Activated T-cell treated with anti-CD3 and anti-CD28 coated beads, Interleukin-2, amount 50 U/mL, for 4 hours (primary cell): ENCODE measurements around the gene RRAGD. TPM values are rescaled to one million over a fixed set of nuclear protein-coding genes. Genes with fewer than 3 reads are reported as not detected.

Source experiments
- ATAC-seq, 2 donors: fragments of 200-7000 bp; cut with Tn5 transposase; one replicate each; pipeline ENCODE4 v1.10.0; 2021
- DNase-seq: peaks from one replicate; pipeline ENCODE4 v3.0.0-alpha.2; 2020
- H3K27me3 Mint-ChIP-seq: one replicate; pipeline ENCODE4 v1.8.0; 2021; ENCODE audit warnings: low read depth, mixed read lengths
- H3K36me3 Mint-ChIP-seq: one replicate; pipeline ENCODE4 v1.8.0; 2022; ENCODE audit warnings: mixed read lengths; ENCODE audit not compliant: insufficient read depth
- H3K4me1 Mint-ChIP-seq: one replicate; pipeline ENCODE4 v1.8.0; 2021; ENCODE audit warnings: low read depth, mixed read lengths
- H3K4me3 Mint-ChIP-seq: one replicate; pipeline ENCODE4 v1.8.0; 2021; ENCODE audit warnings: mild to moderate bottlenecking, moderate library complexity, mixed read lengths
- H3K9me3 Mint-ChIP-seq: one replicate; pipeline ENCODE4 v1.8.0; 2021; ENCODE audit warnings: mixed read lengths
- total RNA-seq, 3 donors: library from RNA; stranded (reverse); gene quantifications; one replicate each; pipeline ENCODE4 v1.2.1, GENCODE V29; 2021

The RRAGD gene, protein sequence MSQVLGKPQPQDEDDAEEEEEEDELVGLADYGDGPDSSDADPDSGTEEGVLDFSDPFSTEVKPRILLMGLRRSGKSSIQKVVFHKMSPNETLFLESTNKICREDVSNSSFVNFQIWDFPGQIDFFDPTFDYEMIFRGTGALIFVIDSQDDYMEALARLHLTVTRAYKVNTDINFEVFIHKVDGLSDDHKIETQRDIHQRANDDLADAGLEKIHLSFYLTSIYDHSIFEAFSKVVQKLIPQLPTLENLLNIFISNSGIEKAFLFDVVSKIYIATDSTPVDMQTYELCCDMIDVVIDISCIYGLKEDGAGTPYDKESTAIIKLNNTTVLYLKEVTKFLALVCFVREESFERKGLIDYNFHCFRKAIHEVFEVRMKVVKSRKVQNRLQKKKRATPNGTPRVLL
- total RNA-seq: 10 to 100 TPM in 2 of 3 donors, 1 to 10 TPM in 1; 7.3 to 11.9 (median 10.2) TPM

DNA sequence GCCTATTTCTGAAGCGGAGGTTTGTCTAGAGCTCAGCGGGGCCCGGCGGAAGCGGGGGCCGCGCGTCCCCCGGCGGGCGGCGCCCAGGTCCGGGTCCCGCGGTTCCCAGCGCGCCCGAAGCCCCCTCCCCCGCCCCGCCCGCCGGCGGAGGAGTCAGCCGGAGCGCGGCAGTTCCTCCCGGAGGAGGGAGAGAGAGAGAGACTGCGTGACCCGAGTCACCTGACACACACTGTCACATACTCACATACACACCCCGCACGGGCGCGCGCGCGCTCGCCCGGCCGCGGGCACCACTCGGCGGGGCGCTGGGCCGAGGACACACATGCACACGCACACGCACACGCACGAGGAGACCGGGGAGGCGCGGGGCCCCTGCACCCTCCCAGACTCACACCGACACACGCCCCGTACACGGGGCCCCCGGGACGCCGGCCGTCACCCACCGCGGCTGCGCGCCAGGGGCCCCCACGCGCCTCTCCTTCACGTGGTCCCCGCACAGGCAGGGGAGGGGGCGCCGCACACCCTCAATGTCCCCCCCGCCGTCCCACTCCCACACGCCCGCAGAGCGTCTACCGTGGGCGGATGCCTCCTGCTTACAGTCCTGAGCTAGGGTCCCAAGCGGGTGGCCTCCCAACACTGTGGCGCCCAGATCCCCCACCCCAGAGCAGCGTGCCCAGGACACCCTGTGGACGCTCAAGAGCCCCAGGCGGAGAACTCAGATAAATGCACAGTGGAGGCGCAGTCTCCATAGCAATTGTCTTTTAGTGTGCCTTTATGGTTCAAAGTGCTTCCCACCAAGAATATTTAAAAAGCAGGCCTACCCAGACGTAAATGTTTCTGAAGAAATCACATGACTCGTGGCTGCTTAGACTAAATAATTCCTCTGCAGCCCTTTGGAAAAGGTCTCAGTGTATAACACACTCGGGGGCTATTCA lies at the start of gene RRAGD:
TSS of gene RRAGD (minus strand) at position 203 of the 935 bp plus-strand sequence. CDS start 280 bp downstream, outside the sequence.
- peaks cover 19% of the 10 kb centered on the region for H3K27me3 Mint-ChIP-seq
- no peaks in the 10 kb centered on the region for H3K36me3 Mint-ChIP-seq

DNA sequence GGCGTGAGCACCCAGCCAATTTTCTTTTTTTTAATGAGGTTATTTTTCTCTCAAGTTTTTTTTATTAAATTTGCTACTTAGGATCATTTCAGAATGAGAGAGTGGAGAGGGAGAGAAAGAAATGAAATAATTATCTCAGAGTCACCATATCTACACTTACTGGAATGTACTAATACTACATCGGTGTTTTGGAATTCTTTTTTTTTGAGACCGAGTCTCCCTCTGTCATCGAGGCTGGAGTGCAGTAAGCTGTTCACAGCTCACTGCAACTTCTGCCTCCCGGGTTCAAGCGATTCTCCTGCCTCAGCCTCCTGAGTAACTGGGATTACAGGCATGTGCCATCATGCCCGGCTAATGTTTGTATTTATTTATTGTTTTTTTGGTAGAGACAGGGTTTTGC lies 48.6 kb upstream of the RRAGD start:
- no peaks in the 10 kb centered on the region for H3K4me1 Mint-ChIP-seq
- DNase-seq (no peak), ATAC-seq (no peak)
- no peaks in the 10 kb centered on the region for H3K27me3 Mint-ChIP-seq
- H3K9me3 Mint-ChIP-seq: no peaks in the 10 kb centered on the region
- H3K36me3 Mint-ChIP-seq: no peaks in the 10 kb centered on the region
- H3K4me3 Mint-ChIP-seq: no peak overlapping the region

More for the DNA sequence above, at the start of gene RRAGD:
- Mint-ChIP-seq H3K9me3 (no peaks in the 10 kb centered on the region), H3K4me3 (peak within 1 kb of the TSS; percentile 89), H3K4me1 (peaks cover 21% of the 10 kb centered on the region)
- DNase-seq (peak; percentile 47), ATAC-seq (peak; percentile 84 to 85)

DNA sequence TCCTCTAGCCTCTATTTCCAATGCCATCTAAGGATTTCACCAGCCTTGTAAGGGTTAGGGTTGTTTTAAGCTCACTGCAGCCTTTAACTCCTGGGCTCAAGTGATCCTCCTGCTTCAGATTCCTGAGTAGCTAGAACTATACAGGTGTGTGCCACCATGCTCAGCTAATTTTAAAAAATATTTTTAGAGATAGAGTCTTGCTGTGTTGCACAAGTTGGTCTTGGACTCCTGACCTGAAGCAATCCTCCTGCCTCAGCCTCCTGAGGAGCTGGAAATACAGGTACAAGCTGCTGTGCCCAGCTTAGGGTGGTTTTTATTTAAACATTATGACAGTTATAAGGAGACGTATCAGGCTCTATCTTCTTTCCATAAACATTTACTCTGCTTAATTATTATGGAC lies 47.4 kb upstream of the RRAGD start:
- DNase-seq (no peak), ATAC-seq (no peak)
- Mint-ChIP-seq H3K4me3 (no peak overlapping the region), H3K9me3 (no peaks in the 10 kb centered on the region), H3K36me3 (no peaks in the 10 kb centered on the region), H3K27me3 (no peaks in the 10 kb centered on the region), H3K4me1 (no peaks in the 10 kb centered on the region)

DNA sequence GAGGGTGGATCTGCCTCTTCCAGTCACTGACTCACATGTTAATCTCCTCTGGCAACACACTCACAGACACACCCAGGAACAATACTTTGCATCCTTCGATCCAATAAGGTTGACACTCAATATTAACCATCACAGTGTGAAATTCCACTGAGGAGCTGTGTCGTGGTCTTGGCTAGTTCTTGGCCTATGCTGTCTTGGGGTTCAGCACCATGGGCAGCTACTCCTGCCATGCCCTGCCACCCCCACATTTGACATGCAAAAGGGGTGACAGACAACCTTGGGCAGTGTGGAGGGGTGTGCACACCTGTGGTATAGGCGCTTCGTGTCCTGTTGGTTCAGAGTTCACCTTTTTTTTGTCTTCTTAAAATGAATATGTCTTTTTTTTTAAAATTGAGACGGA lies 46.6 kb upstream of the RRAGD start:
- Mint-ChIP-seq H3K4me1 (no peaks in the 10 kb centered on the region), H3K36me3 (no peaks in the 10 kb centered on the region), H3K4me3 (no peak overlapping the region), H3K9me3 (no peaks in the 10 kb centered on the region), H3K27me3 (no peaks in the 10 kb centered on the region)
- DNase-seq (no peak), ATAC-seq (no peak)

DNA sequence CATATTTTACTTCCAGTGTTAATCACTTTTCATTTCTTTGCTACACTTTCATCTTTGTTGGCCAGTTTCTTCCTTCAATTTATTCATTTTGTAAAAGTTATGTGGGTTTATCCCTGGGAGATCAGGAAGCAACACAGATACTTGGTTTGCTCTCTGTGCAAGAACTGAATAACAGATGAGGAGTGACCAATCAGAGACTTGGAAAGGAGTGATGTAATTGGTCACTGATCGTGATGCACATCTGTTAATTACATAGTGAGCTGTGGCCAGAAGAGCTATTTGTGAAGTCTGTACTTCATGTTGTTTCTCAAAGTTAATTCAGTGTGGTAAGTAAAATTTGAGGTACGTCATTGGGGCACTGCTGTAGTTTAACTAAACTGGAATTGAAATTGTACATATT lies 42.2 kb upstream of the RRAGD start:
- no peaks in the 10 kb centered on the region for H3K9me3 Mint-ChIP-seq
- DNase-seq (no peak), ATAC-seq (no peak)
- H3K4me3 Mint-ChIP-seq: no peak overlapping the region
- H3K4me1 Mint-ChIP-seq: no peaks in the 10 kb centered on the region
- no peaks in the 10 kb centered on the region for H3K36me3 Mint-ChIP-seq
- H3K27me3 Mint-ChIP-seq: no peaks in the 10 kb centered on the region

DNA sequence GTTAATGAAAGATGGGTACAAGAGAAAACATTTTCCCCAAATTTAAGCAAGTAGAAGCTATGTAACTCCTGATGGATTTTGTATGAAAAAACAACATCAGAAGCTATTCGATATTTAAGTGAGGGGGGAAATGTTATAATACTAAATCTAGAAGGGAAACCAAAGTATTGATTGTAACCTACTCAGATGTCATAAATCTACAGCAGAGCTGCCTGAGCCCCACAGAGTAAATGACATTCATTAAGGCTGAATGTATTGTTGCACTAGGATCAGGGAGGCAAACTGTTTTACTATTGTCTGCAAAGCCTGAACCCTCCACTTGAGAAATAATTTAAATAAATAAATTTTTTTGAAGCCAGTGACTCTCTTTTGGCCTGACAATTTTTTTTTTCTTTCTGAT lies 40.2 kb upstream of the RRAGD start:
- Mint-ChIP-seq H3K4me3 (no peak overlapping the region), H3K27me3 (no peaks in the 10 kb centered on the region), H3K36me3 (no peaks in the 10 kb centered on the region), H3K9me3 (no peaks in the 10 kb centered on the region), H3K4me1 (no peaks in the 10 kb centered on the region)
- ATAC-seq (no peak), DNase-seq (no peak)

DNA sequence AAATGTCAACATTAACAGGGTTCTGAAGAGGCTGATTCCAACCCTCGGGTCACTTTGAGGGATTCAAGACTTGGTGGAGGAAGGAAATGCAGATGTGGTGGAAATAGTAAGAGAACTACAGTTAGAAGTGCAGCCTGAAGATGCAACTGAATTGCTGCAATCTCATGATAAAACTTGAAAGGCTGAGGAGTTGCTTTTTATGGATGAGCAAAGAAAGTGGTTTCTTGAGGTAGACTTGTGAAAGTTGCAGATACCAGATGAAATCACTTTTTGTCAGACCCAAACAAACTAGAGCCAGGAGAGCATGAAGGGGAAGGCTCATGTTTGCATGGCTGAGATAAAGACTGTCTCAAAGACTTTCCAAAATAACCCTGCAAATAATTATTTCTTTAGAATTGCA lies 37.1 kb upstream of the RRAGD start:
- no peak for ATAC-seq

DNA sequence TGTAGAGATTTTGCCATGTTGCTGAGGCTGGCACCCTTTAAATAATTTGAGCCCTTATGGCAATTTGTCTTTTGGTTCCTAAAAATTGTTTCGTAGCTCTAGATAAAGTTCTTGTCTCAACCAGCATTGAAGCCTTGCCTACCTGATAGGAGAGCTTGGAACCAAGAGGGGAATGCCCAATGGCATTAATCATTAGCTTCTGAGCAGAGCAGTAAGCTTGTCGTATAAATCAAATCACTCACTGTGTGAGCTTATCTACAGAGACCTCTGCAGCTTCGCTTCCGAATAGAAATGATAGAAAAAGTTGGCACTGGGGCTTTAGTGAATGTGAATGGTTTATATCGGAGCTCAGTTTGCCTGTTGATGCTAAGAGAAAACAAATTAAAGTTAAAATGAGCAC lies 31.6 kb upstream of the RRAGD start:
- Mint-ChIP-seq H3K27me3 (no peaks in the 10 kb centered on the region), H3K4me1 (no peaks in the 10 kb centered on the region), H3K36me3 (no peaks in the 10 kb centered on the region), H3K4me3 (no peak overlapping the region), H3K9me3 (no peaks in the 10 kb centered on the region)
- no peak for DNase-seq
- ATAC-seq: no peak

More for the DNA sequence above, 37.1 kb upstream of the RRAGD start:
- no peak overlapping the region for H3K4me3 Mint-ChIP-seq
- H3K9me3 Mint-ChIP-seq: no peaks in the 10 kb centered on the region
- H3K4me1 Mint-ChIP-seq: no peaks in the 10 kb centered on the region
- H3K36me3 Mint-ChIP-seq: no peaks in the 10 kb centered on the region
- no peaks in the 10 kb centered on the region for H3K27me3 Mint-ChIP-seq
- no peak for DNase-seq

DNA sequence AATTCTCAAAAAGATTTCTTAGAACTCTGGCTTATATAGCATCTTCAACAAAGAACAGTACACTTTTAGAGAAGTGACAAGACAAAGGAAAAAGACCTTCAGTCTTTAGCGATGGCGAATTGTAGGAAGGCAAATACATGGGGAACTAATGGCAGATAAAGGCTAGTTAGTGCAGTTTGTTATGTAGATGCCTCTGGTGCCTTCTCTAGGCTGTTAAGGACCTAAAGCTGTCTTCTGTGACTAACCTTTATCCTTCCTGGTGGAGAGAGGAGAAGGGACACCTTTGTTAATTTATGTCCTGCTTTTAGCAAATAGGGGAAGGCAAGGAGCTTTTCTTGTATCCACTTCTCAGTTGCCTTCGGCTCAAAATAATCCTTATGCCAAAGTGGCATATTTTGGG lies 28.1 kb upstream of the RRAGD start:
- no peaks in the 10 kb centered on the region for H3K9me3 Mint-ChIP-seq
- ATAC-seq: no peak
- no peak overlapping the region for H3K4me3 Mint-ChIP-seq
- no peak for DNase-seq
- H3K36me3 Mint-ChIP-seq: no peaks in the 10 kb centered on the region
- no peaks in the 10 kb centered on the region for H3K27me3 Mint-ChIP-seq
- peaks cover 5% of the 10 kb centered on the region for H3K4me1 Mint-ChIP-seq

DNA sequence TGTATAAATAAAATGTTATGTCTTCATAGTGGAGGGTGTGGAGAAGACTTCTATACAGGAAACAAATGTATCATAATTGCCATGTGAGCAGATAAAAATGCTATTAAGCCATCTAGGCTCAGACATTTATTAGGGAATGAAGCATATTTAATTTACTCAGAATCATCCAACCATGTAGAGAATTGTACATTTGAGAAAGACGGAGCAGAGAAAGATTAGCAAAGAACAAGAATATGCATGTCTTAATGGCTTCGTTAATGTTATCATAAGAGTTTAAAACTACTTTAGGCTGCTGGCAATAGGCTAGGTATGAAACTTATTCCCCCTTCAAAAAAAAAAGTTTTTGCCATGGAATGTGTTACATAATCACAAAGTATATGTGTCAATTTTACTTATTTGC lies 26.9 kb upstream of the RRAGD start:
- no peaks in the 10 kb centered on the region for H3K27me3 Mint-ChIP-seq
- ATAC-seq (no peak), DNase-seq (no peak)
- H3K4me1 Mint-ChIP-seq: peaks cover 11% of the 10 kb centered on the region
- H3K36me3 Mint-ChIP-seq: no peaks in the 10 kb centered on the region
- H3K9me3 Mint-ChIP-seq: no peaks in the 10 kb centered on the region
- H3K4me3 Mint-ChIP-seq: no peak overlapping the region

DNA sequence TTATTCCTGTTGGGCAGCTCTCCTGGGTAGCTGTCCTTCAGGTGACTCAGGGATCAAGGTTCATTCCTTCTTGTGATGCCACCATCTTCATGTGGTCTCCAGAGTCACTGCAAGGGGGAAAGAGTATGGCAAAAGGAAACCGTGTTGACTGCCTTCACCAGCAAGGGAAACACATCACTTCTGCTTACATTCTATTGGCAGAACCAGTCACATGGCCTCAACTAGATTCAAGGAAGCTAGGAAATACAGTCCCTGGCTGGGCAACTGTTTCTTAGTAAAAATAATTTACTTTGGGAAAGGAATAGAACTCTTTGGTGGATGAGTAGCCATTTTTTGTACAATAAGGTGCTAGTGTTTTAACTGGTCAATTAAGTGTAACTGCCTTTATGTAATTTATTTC lies 26.2 kb upstream of the RRAGD start:
- no peak for ATAC-seq
- Mint-ChIP-seq H3K27me3 (peaks cover 2% of the 10 kb centered on the region), H3K4me3 (no peak overlapping the region), H3K9me3 (no peaks in the 10 kb centered on the region), H3K4me1 (peaks cover 15% of the 10 kb centered on the region), H3K36me3 (no peaks in the 10 kb centered on the region)
- DNase-seq: no peak

DNA sequence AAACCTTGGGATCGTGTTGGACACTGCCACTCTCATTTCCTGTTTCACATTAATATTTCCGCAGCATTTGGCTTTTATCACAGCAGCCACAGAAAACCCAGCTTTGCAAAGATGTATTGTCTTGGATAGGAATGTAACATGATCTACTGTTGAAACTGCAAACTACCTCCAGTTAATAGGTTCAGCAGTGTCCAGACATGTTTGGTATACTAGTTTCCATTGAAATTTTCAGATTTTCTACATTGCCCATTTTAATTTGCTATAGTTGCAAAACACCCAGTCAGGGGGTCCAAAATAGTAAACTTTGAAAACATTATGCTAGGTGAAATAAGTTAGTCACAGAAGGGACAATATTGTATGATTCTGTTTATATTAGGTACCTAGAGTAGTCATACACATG lies 24.2 kb upstream of the RRAGD start:
- H3K36me3 Mint-ChIP-seq: no peaks in the 10 kb centered on the region
- no peaks in the 10 kb centered on the region for H3K9me3 Mint-ChIP-seq
- H3K4me1 Mint-ChIP-seq: peaks cover 23% of the 10 kb centered on the region
- DNase-seq (no peak), ATAC-seq (no peak)
- H3K27me3 Mint-ChIP-seq: peaks cover 2% of the 10 kb centered on the region
- no peak overlapping the region for H3K4me3 Mint-ChIP-seq

DNA sequence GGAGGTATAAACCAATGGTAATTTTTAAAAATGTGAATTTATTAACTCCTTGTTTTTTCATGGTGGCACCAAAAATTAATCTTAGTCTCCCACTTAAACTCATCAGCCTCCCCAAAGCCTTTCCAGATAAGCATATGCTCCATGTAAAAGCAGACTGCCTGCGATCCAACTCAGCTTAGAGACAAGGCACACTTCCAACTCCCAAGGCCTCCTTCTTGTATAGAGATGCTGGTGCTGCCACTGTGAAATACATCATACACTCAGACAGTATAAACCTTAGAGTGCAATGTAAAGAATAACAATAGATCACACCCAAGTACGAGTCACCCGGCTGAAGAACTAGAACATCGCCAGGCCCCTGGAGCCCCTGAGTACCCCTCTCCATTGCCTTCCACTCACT lies 22.9 kb upstream of the RRAGD start:
- Mint-ChIP-seq H3K27me3 (peaks cover 2% of the 10 kb centered on the region), H3K4me3 (no peak overlapping the region), H3K4me1 (peaks cover 23% of the 10 kb centered on the region), H3K36me3 (no peaks in the 10 kb centered on the region), H3K9me3 (no peaks in the 10 kb centered on the region)
- DNase-seq (no peak), ATAC-seq (no peak)

DNA sequence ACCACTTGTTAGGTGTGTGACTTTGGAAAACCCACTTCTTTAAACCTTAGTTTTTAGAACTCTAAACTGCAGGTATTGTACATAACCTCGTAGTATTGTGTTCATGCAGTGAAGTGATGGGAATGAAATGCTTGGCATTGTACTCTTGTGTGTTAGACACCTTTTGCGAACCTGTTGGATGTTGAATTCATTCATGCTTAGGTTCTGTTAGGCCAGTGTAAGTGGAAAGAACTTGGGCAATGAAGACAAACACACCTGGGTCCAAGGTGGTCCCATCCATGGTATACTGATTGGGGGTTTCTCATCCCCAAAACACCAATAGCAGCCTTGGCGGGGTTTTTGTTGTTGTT lies 22.1 kb upstream of the RRAGD start:
- ATAC-seq: no peak
- peak overlapping the region; percentile 85 for H3K4me3 Mint-ChIP-seq
- H3K4me1 Mint-ChIP-seq: peaks cover 23% of the 10 kb centered on the region

More for the DNA sequence above, 22.1 kb upstream of the RRAGD start:
- no peak for DNase-seq
- Mint-ChIP-seq H3K27me3 (peaks cover 2% of the 10 kb centered on the region), H3K36me3 (no peaks in the 10 kb centered on the region), H3K9me3 (no peaks in the 10 kb centered on the region)
